IMR-90 (cell line): ENCODE measurements around the gene SSBP2. TPM values are rescaled to one million over a fixed set of nuclear protein-coding genes. Genes with fewer than 3 reads are reported as not detected.

Source experiments
- ATAC-seq: fragments of 200-7000 bp; cut with Tn5 transposase; 2 replicates; pipeline ENCODE4 v1.9.1; 2020; ENCODE audit warnings: low read depth, mild to moderate bottlenecking, moderate library complexity
- BruUV-seq: library from RNA; stranded (reverse); fragments of 400-500 nt; replicated peaks from 2 replicates; lab custom pipeline; 2021; lab: Mats Ljungman, UMichigan
- CTCF ChIA-PET: fragments of 300-600 bp; formaldehyde crosslinking; extraction: SDS; loops from one replicate; lab custom pipeline; 2021; ENCODE audit warnings: antibody characterized with exemption; lab: Yijun Ruan, JAX
- POLR2A ChIA-PET: fragments of 300-600 bp; sonication (Branson Sonifier 250); formaldehyde crosslinking; loops from one replicate; lab custom pipeline; 2022; ENCODE audit warnings: antibody characterized with exemption; ENCODE audit not compliant: unreplicated experiment; lab: Charles Lee
- DNase-seq: peaks from one replicate; pipeline ENCODE4 v3.0.0; 2013
- H2AFZ ChIP-seq: replicated peaks from 2 replicates; pipeline ENCODE3; 2013; ENCODE audit warnings: low read length, mild to moderate bottlenecking; ENCODE audit not compliant: poor library complexity
- H2AK5ac ChIP-seq: 2 replicates; pipeline ENCODE4 v1.6.1; 2013; ENCODE audit warnings: low read depth, low read length, inconsistent platforms
- H2AK9ac ChIP-seq: replicated peaks from 2 replicates; pipeline ENCODE3; 2013; ENCODE audit warnings: mild to moderate bottlenecking, low read depth, low read length, moderate library complexity; ENCODE audit not compliant: poor library complexity
- H2BK120ac ChIP-seq: 2 replicates; pipeline ENCODE4 v1.6.1; 2013; ENCODE audit warnings: low read depth, low read length, inconsistent platforms
- H2BK15ac ChIP-seq: 3 replicates; pipeline ENCODE4 v1.6.1; 2013; ENCODE audit warnings: low read depth, low read length, inconsistent platforms
- H2BK20ac ChIP-seq: 2 replicates; pipeline ENCODE4 v1.6.1; 2013; ENCODE audit warnings: low read depth, mild to moderate bottlenecking, inconsistent platforms, low read length, moderate library complexity
- H2BK5ac ChIP-seq: 2 replicates; pipeline ENCODE4 v1.6.1; 2013; ENCODE audit warnings: mild to moderate bottlenecking, low read depth, low read length, inconsistent platforms; ENCODE audit not compliant: poor library complexity, severe bottlenecking
- H3K14ac ChIP-seq: replicated peaks from 2 replicates; pipeline ENCODE4 v1.6.1; 2013; ENCODE audit warnings: low read depth, low read length, inconsistent platforms
- H3K18ac ChIP-seq: 2 replicates; pipeline ENCODE4 v1.6.1; 2013; ENCODE audit warnings: low read depth, low read length, control low read depth
- H3K23ac ChIP-seq: 2 replicates; pipeline ENCODE4 v1.6.1; 2013; ENCODE audit warnings: low read depth, low read length, inconsistent platforms
- H3K27ac ChIP-seq: 2 replicates; pipeline ENCODE4 v1.5.1; 2013; ENCODE audit warnings: mild to moderate bottlenecking, control low read depth, low read length; ENCODE audit not compliant: insufficient read depth
- H3K27me3 ChIP-seq: 2 replicates; pipeline ENCODE4 v1.6.1; 2013; ENCODE audit warnings: low read length; ENCODE audit not compliant: control insufficient read depth, insufficient read depth
- H3K36me3 ChIP-seq: 2 replicates; pipeline ENCODE4 v1.6.1; 2013; ENCODE audit warnings: low read length, mixed read lengths; ENCODE audit not compliant: control insufficient read depth, insufficient read depth
- H3K4ac ChIP-seq: 2 replicates; pipeline ENCODE4 v1.6.1; 2013; ENCODE audit warnings: low read depth, low read length, inconsistent platforms
- H3K4me1 ChIP-seq: 2 replicates; pipeline ENCODE4 v1.6.1; 2013; ENCODE audit warnings: low read length, mixed read lengths; ENCODE audit not compliant: control insufficient read depth, insufficient read depth
- H3K4me2 ChIP-seq: 2 replicates; pipeline ENCODE4 v1.6.1; 2013; ENCODE audit warnings: low read depth, mild to moderate bottlenecking, control low read depth, low read length, moderate library complexity
- H3K4me3 ChIP-seq: 2 replicates; pipeline ENCODE4 v1.5.1; 2013; ENCODE audit warnings: low read depth, mild to moderate bottlenecking, control low read depth, low read length, moderate library complexity; ENCODE audit not compliant: insufficient read depth
- H3K56ac ChIP-seq: 2 replicates; pipeline ENCODE4 v1.6.1; 2013; ENCODE audit warnings: low read length, inconsistent platforms; ENCODE audit not compliant: insufficient read depth; ENCODE audit errors: extremely low read depth
- H3K79me1 ChIP-seq, 2 experiments: 2 replicates each; pipeline ENCODE4 v1.6.1; 2013; ENCODE audit warnings: low read length in 2 of 2, inconsistent platforms in 1 of 2, low read depth in 1 of 2
- H3K9ac ChIP-seq: 2 replicates; pipeline ENCODE4 v1.6.1; 2013; ENCODE audit warnings: low read depth, low read length, control low read depth
- H3K9me1 ChIP-seq: 2 replicates; pipeline ENCODE4 v1.6.1; 2013; ENCODE audit warnings: low read length, inconsistent platforms; ENCODE audit not compliant: insufficient read depth
- H3K9me3 ChIP-seq: 2 replicates; pipeline ENCODE4 v1.6.1; 2013; ENCODE audit warnings: low read length; ENCODE audit not compliant: control insufficient read depth, insufficient read depth
- H4K20me1 ChIP-seq: 2 replicates; pipeline ENCODE4 v1.6.1; 2013; ENCODE audit warnings: low read length, inconsistent platforms; ENCODE audit not compliant: insufficient read depth
- H4K5ac ChIP-seq: 2 replicates; pipeline ENCODE4 v1.6.1; 2013; ENCODE audit warnings: mild to moderate bottlenecking, low read depth, low read length, control low read depth
- H4K8ac ChIP-seq, 2 experiments: 2 replicates each; pipeline ENCODE4 v1.6.1; 2013; ENCODE audit warnings: low read depth in 2 of 2, low read length in 2 of 2, control low read depth in 1 of 2, inconsistent platforms in 1 of 2
- H4K91ac ChIP-seq: 2 replicates; pipeline ENCODE4 v1.6.1; 2013; ENCODE audit warnings: low read depth, low read length, inconsistent platforms; ENCODE audit not compliant: insufficient read depth
- BHLHE40 ChIP-seq: fragments of 150-350 bp; IDR thresholded peaks from 2 replicates; pipeline ENCODE4 v1.6.1; 2016; ENCODE audit warnings: mild to moderate bottlenecking, low read depth, low read length
- CEBPB ChIP-seq: IDR thresholded peaks from 2 replicates; pipeline ENCODE4 v1.6.1; 2012; ENCODE audit warnings: low read depth, low read length, improper control_type of control experiment
- CHD1 ChIP-seq: IDR thresholded peaks from 2 replicates; pipeline ENCODE4 v1.6.1; 2012; ENCODE audit warnings: low read depth, low read length, improper control_type of control experiment
- CTCF ChIP-seq: conservative IDR thresholded peaks from 2 replicates; pipeline ENCODE4 v1.5.1; 2012; ENCODE audit warnings: mild to moderate bottlenecking, low read depth, low read length, improper control_type of control experiment
- ELK1 ChIP-seq: fragments of 150-350 bp; IDR thresholded peaks from 2 replicates; pipeline ENCODE4 v1.6.1; 2016; ENCODE audit warnings: low read depth, mild to moderate bottlenecking, low read length, moderate library complexity, borderline replicate concordance
- FOS ChIP-seq: fragments of 150-350 bp; IDR thresholded peaks from 2 replicates; pipeline ENCODE4 v1.6.1; 2016; ENCODE audit warnings: low read depth, low read length
- MAFK ChIP-seq: IDR thresholded peaks from 2 replicates; pipeline ENCODE4 v1.6.1; 2012; ENCODE audit warnings: low read depth, low read length, improper control_type of control experiment
- MAZ ChIP-seq: IDR thresholded peaks from 2 replicates; pipeline ENCODE4 v1.6.1; 2012; ENCODE audit warnings: low read depth, mild to moderate bottlenecking, low read length, improper control_type of control experiment, moderate library complexity, borderline replicate concordance
- MXI1 ChIP-seq: IDR thresholded peaks from 2 replicates; pipeline ENCODE4 v1.6.1; 2012; ENCODE audit warnings: low read depth, mild to moderate bottlenecking, low read length, moderate library complexity, borderline replicate concordance
- NFE2L2 ChIP-seq: fragments of 150-350 bp; IDR thresholded peaks from 2 replicates; pipeline ENCODE4 v1.6.1; 2016; ENCODE audit warnings: low read depth, mild to moderate bottlenecking, low read length
- POLR2A ChIP-seq: IDR thresholded peaks from 2 replicates; pipeline ENCODE4 v1.6.1; 2012; ENCODE audit warnings: mild to moderate bottlenecking, low read depth, low read length
- RAD21 ChIP-seq: IDR thresholded peaks from 2 replicates; pipeline ENCODE4 v1.6.1; 2012; ENCODE audit warnings: low read length, improper control_type of control experiment
- RCOR1 ChIP-seq: IDR thresholded peaks from 2 replicates; pipeline ENCODE4 v1.6.1; 2012; ENCODE audit warnings: mild to moderate bottlenecking, low read length, improper control_type of control experiment; ENCODE audit not compliant: insufficient replicate concordance
- RFX5 ChIP-seq: IDR thresholded peaks from 2 replicates; pipeline ENCODE4 v1.8.0; 2012; ENCODE audit warnings: low read depth, mild to moderate bottlenecking, low read length, moderate library complexity
- USF2 ChIP-seq: fragments of 150-350 bp; IDR thresholded peaks from 2 replicates; pipeline ENCODE4 v1.6.1; 2017; ENCODE audit warnings: mild to moderate bottlenecking, antibody characterized with exemption, low read length, low read depth
- WGBS, 2 experiments: methylation state at CpG; one replicate each; pipeline versions ENCODE4 v1.1.5 to v1.1.7; 2013; ENCODE audit warnings: missing lambda C conversion rate in 2 of 2; ENCODE audit not compliant: insufficient read length in 1 of 2; ENCODE audit errors: extremely low coverage in 2 of 2; 5-methylcytosine and 5-hydroxymethylcytosine counted together
- dilution Hi-C: fragments of 300-500 bp; cut with HindIII; formaldehyde crosslinking; loops from one replicate; pipeline ENCODE4 v1.14.3; 2018; ENCODE audit warnings: low sequenced_read_pairs; ENCODE audit not compliant: unreplicated experiment
- in situ Hi-C: fragments of 300-500 bp; cut with MboI; formaldehyde crosslinking; loops from 3 replicates; pipeline ENCODE4 v1.14.3; 2019; ENCODE audit warnings: low sequenced_read_pairs, inconsistent platforms, mixed read lengths
- intact Hi-C: fragments of 100-400 bp; cut with micrococcal nuclease; formaldehyde crosslinking; loops from 2 replicates; pipeline ENCODE4 v1.10.0; 2022
- polyA plus RNA-seq, 3 experiments: library from polyadenylated mRNA; depleted of rRNA; stranded (reverse); fragments of >200 nt; gene quantifications; 2 replicates each; pipeline ENCODE4 v1.2.3, GENCODE V29; 2012; ENCODE audit warnings: low replicate concordance in 1 of 3
- total RNA-seq: library from RNA; depleted of rRNA; stranded (reverse); fragments of >200 nt; gene quantifications from 2 replicates; pipeline ENCODE4 v1.2.3, GENCODE V29; 2012

SSBP2 gene
- total and polyA plus RNA-seq, 2 of the 4 experiments (the other 2 are of a cell fraction): 38.4 to 42.7 TPM

GRCh38 chr5:81768935-81769452 is 18.1 kb upstream of the SSBP2 start:
- peak overlapping the region; percentile 5; the same call in 1 of the 2 replicates for H2AK5ac ChIP-seq
- peak overlapping the region; percentile 67 for H2BK120ac ChIP-seq
- WGBS, 2 experiments: no CpG with 5 or more reads among the region's 2 CpGs
- H3K4me3 ChIP-seq: peak overlapping the region; percentile 3; the same call in 1 of the 2 replicates
- H3K4me1 ChIP-seq: peaks cover 7% of the 10 kb centered on the region
- POLR2A ChIA-PET: no interaction called here
- peaks cover 5% of the 10 kb centered on the region; the same call in 1 of the 2 replicates for H3K9me1 ChIP-seq
- H4K5ac ChIP-seq: 0 out of 2 replicates have a peak overlapping the region, but pooled peaks have one; percentile 27
- peak overlapping the region in 1 of 2 experiments; percentile 27; a peak in 2 of 4 replicates for H4K8ac ChIP-seq
- H3K27me3 ChIP-seq: no peaks in the 10 kb centered on the region
- H3K56ac ChIP-seq: no peak overlapping the region
- H3K27ac ChIP-seq: peak overlapping the region; percentile 63
- peak; percentile 71 for TF ChIP-seq USF2
- peak; percentile 96 for TF ChIP-seq FOS
- TF ChIP-seq RAD21: no peak
- TF ChIP-seq CHD1: no peak
- TF ChIP-seq MAFK: peak; percentile 89
- TF ChIP-seq MXI1: 0 out of 2 replicates have a peak, but pooled peaks have one; percentile 31
- TF ChIP-seq RFX5: no peak
- TF ChIP-seq POLR2A: no peak
- no peak for TF ChIP-seq ELK1
- TF ChIP-seq RCOR1: peak; percentile 30
- no peak; the same call in 1 of the 2 replicates for TF ChIP-seq NFE2L2
- no peak for TF ChIP-seq CTCF
- peak; percentile 67 for TF ChIP-seq CEBPB
- no peak for TF ChIP-seq MAZ
- TF ChIP-seq BHLHE40: peak; percentile 78
- intact Hi-C loops (no loop called here), in situ Hi-C loops (loop anchor here (25.0 kb wide), 1 partner anchor 393 kb away; no protein-coding TSS in a partner anchor), dilution Hi-C loops (no loop called here)
- peak overlapping the region; percentile 52 for H2AFZ ChIP-seq
- H3K36me3 ChIP-seq: no peaks in the 10 kb centered on the region
- peak overlapping the region; percentile 78 for H3K4me2 ChIP-seq
- H3K9me3 ChIP-seq: no peaks in the 10 kb centered on the region
- peak overlapping the region; percentile 35; the same call in 2 of the 3 replicates for H2BK15ac ChIP-seq
- peak overlapping the region; percentile 80 for H2BK5ac ChIP-seq
- peak; percentile 96 for ATAC-seq
- no peak overlapping the region for H3K9ac ChIP-seq
- H3K79me1 ChIP-seq: no peaks in the 10 kb centered on the region
- peak overlapping the region; percentile 56 for H3K18ac ChIP-seq
- no peak overlapping the region for H2AK9ac ChIP-seq
- no peaks in the 10 kb centered on the region for H4K20me1 ChIP-seq
- peak overlapping the region; percentile 46 for H3K23ac ChIP-seq
- peak; percentile 87 for DNase-seq
- H3K4ac ChIP-seq: peak overlapping the region; percentile 68
- BruUV-seq: no TSS peak
- CTCF ChIA-PET: no interaction called here
- peak overlapping the region; percentile 20; the same call in 1 of the 2 replicates for H3K14ac ChIP-seq
- peak overlapping the region; percentile 52 for H2BK20ac ChIP-seq
- H4K91ac ChIP-seq: peak overlapping the region; percentile 24; the same call in 1 of the 2 replicates
